ENCODE results near the gene MED13L. TPM values are rescaled to one million over a fixed set of nuclear protein-coding genes. Genes with fewer than 3 reads are reported as not detected.

The MED13L gene
- total RNA-seq, 1 experiment from 2014 or later = 89.0 TPM

DNA sequence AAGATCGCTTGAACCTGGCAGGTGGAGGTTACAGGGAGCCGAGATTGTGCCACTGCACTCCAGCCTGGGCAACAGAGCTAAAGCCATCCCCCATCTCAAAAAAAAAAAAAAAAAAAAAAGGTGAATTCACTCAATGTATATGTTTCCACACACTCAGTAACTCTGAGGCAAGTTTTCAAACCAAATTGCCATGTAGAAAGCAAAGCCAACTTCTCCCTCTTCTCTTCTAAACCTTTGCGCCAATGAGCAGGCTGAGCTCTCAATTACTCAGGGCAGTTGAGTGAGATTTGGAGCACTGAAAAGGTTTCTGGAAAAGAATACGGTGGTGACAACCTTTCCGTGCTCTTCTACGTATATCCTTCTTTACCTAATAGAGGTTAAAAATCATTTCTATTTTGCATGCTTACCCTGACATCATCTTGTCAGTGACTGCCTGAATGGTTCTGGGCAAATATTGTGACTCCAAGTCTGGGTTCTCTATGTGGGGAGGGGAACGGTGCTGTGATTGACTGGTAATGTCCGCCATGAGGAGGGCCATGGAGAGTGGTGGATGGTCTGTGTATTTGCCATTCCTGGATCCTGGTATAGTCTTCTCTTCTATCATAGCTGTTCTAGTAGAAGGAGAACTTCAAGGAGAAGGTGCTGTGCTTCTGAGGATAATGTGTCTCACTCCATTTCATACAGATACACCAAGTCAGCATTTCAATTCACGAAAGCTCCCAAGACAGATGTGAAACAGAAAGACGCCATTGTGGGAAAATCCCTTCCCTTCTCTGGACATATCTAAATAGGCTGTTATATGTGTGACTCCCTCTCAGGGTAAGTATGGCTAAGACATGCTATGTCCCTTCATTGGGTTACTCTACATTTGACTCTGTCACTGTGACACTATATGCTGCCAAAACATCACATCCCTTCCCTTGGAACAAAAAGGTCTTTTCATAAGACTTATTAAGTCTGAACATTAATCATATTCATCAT lies 46.2 kb upstream of the MED13L start:
- no peaks in the 10 kb centered on the region for H3K4me1 Mint-ChIP-seq (ENCODE audit: low read depth, unreplicated experiment)
- H3K9me3 Mint-ChIP-seq (ENCODE audit: low read depth, unreplicated experiment) = no peaks in the 10 kb centered on the region
- no peak overlapping the region for H3K27ac Mint-ChIP-seq (ENCODE audit: unreplicated experiment)
- no peak overlapping the region for H3K4me3 Mint-ChIP-seq (ENCODE audit: low read depth, unreplicated experiment)
- TF ChIP-seq, protein P1, sequence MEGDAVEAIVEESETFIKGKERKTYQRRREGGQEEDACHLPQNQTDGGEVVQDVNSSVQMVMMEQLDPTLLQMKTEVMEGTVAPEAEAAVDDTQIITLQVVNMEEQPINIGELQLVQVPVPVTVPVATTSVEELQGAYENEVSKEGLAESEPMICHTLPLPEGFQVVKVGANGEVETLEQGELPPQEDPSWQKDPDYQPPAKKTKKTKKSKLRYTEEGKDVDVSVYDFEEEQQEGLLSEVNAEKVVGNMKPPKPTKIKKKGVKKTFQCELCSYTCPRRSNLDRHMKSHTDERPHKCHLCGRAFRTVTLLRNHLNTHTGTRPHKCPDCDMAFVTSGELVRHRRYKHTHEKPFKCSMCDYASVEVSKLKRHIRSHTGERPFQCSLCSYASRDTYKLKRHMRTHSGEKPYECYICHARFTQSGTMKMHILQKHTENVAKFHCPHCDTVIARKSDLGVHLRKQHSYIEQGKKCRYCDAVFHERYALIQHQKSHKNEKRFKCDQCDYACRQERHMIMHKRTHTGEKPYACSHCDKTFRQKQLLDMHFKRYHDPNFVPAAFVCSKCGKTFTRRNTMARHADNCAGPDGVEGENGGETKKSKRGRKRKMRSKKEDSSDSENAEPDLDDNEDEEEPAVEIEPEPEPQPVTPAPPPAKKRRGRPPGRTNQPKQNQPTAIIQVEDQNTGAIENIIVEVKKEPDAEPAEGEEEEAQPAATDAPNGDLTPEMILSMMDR (IDR thresholded peaks at IDR 0.05; ENCODE audit: unreplicated experiment) = no peak
- H3K27me3 Mint-ChIP-seq (ENCODE audit: unreplicated experiment) = peaks cover 41% of the 10 kb centered on the region
- CTCF ChIA-PET = no interaction called here
- BruUV-seq (replicated peaks) = no TSS peak
- H3K36me3 Mint-ChIP-seq (ENCODE audit: insufficient read depth, unreplicated experiment) = no peaks in the 10 kb centered on the region
- no peak for DNase-seq
- intact Hi-C loops (cut with micrococcal nuclease; ENCODE audit: unreplicated experiment) = no loop called here

DNA sequence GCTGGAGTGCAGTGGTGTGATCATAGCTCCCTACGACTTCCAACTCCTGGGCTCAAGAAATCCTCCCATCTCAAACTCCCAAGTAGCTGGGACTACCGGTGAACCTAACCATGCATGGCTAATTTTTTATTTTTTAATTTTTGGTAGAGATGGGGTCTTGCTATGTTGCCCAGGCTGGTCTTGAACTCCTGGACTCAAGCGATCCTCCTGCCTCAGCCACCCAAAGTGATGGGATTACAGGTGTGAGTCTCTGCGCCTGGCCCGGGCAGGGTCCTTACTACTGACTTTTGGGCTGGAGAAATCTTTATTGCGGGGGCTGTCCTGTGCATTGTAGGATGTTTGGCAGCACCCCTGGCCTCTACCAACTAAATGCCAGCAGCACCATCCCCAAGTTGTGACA lies 44.4 kb upstream of the MED13L start:
- no peaks in the 10 kb centered on the region for H3K9me3 Mint-ChIP-seq (ENCODE audit: low read depth, unreplicated experiment)
- intact Hi-C loops (cut with micrococcal nuclease; ENCODE audit: unreplicated experiment) = no loop called here
- H3K36me3 Mint-ChIP-seq (ENCODE audit: insufficient read depth, unreplicated experiment) = no peaks in the 10 kb centered on the region
- no TSS peak for BruUV-seq (replicated peaks)
- DNase-seq = no peak
- no peak overlapping the region for H3K4me3 Mint-ChIP-seq (ENCODE audit: low read depth, unreplicated experiment)
- H3K27ac Mint-ChIP-seq (ENCODE audit: unreplicated experiment) = no peak overlapping the region
- peaks cover 59% of the 10 kb centered on the region for H3K27me3 Mint-ChIP-seq (ENCODE audit: unreplicated experiment)
- no peaks in the 10 kb centered on the region for H3K4me1 Mint-ChIP-seq (ENCODE audit: low read depth, unreplicated experiment)
- CTCF ChIA-PET = interaction anchor here (0.7 kb wide), 1 partner anchor 370 kb away, joined by 3 read pairs; no protein-coding TSS in a partner anchor
- TF ChIP-seq, protein P1 (IDR thresholded peaks at IDR 0.05; ENCODE audit: unreplicated experiment) = no peak

DNA sequence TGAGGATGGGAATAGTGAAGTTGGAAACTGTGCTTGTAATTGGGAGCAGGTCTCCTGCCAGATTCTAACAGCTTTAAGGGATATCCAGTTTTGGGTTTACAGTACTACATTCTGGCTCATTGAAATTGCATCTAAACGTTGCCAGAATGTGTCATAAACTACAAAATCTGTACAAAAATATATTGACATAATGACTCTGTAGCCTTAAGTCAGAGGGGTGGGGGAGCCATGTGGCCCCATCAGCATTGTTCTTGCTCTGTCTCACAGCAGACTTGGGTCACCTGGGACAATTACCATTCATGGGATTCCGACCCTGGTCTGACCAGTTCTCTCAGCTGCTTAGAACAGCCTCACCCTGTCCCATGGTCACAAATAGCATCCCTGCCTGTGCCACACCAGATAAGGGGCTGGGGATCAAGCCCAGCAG lies 43.3 kb upstream of the MED13L start:
- no peaks in the 10 kb centered on the region for H3K36me3 Mint-ChIP-seq (ENCODE audit: insufficient read depth, unreplicated experiment)
- no peaks in the 10 kb centered on the region for H3K4me1 Mint-ChIP-seq (ENCODE audit: low read depth, unreplicated experiment)
- no peak for DNase-seq
- intact Hi-C loops (cut with micrococcal nuclease; ENCODE audit: unreplicated experiment) = no loop called here
- CTCF ChIA-PET = interaction anchor here (0.6 kb wide), 1 partner anchor 39 kb away, joined by 4 read pairs; no protein-coding TSS in a partner anchor
- H3K4me3 Mint-ChIP-seq (ENCODE audit: low read depth, unreplicated experiment) = no peak overlapping the region
- TF ChIP-seq, protein P1 (IDR thresholded peaks at IDR 0.05; ENCODE audit: unreplicated experiment) = no peak
- peaks cover 70% of the 10 kb centered on the region for H3K27me3 Mint-ChIP-seq (ENCODE audit: unreplicated experiment)
- no peaks in the 10 kb centered on the region for H3K9me3 Mint-ChIP-seq (ENCODE audit: low read depth, unreplicated experiment)
- BruUV-seq (replicated peaks) = no TSS peak
- no peak overlapping the region for H3K27ac Mint-ChIP-seq (ENCODE audit: unreplicated experiment)

DNA sequence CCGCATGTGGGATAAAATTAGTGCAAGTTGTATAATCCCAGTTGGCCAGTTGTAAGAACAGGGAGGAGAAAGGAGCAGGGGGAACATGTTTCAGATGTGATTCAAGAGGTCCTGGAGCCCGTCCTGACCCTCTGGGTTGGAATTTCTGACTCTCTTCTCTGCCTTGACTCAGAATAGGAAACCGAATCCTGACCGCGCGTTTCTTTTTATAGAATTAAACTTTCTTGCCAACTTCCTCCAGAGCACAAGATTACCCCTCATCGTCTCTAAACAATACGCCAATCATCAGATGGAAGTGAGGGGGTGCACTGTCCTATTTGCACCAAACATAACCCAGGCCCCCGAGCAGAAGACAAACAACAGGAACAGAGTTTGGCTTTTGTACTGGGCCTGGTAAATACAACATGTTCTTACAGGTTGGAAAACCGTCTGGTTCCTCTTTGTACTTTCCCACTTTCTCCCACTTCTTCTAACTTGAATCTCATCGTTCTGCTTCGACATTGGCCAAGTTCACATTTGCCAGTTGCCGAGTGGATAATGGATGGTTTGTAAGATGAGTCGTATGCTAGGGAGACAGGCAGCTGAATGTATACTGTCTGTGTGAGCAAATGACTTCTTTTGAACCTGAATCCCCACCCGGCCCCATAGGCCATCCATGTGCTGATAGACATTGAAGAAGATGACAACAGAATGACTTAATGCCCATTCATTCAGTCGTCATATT lies 42.6 kb upstream of the MED13L start:
- no TSS peak for BruUV-seq (replicated peaks)
- H3K4me1 Mint-ChIP-seq (ENCODE audit: low read depth, unreplicated experiment) = no peaks in the 10 kb centered on the region
- CTCF ChIA-PET = interaction anchor here (0.6 kb wide), 2 partner anchors 39 to 361 kb away, joined by 3 to 4 read pairs; no protein-coding TSS in a partner anchor
- TF ChIP-seq, protein P1 (IDR thresholded peaks at IDR 0.05; ENCODE audit: unreplicated experiment) = no peak
- intact Hi-C loops (cut with micrococcal nuclease; ENCODE audit: unreplicated experiment) = no loop called here
- no peak for DNase-seq
- H3K9me3 Mint-ChIP-seq (ENCODE audit: low read depth, unreplicated experiment) = peaks cover 2% of the 10 kb centered on the region
- no peak overlapping the region for H3K4me3 Mint-ChIP-seq (ENCODE audit: low read depth, unreplicated experiment)
- no peak overlapping the region for H3K27ac Mint-ChIP-seq (ENCODE audit: unreplicated experiment)
- H3K36me3 Mint-ChIP-seq (ENCODE audit: insufficient read depth, unreplicated experiment) = no peaks in the 10 kb centered on the region
- H3K27me3 Mint-ChIP-seq (ENCODE audit: unreplicated experiment) = peaks cover 75% of the 10 kb centered on the region
